SK-N-SH treated with all-trans-retinoic acid at 6 μM for 48 hours (cell line): ENCODE measurements around the gene AHSP.
"Not testable (repeated sequence)": the region's sequence is repeated elsewhere in the genome, so short reads cannot be mapped to it uniquely, and the experiment has no call there.

Source experiments
- ATAC-seq: fragments of 200-7000 bp; cut with Tn5 transposase; 3 replicates; pipeline ENCODE4 v1.9.1; 2020; ENCODE audit warnings: mild to moderate bottlenecking, moderate library complexity
- ARNTL ChIP-seq: fragments of 450-650 bp; formaldehyde crosslinking; IDR thresholded peaks from 2 replicates; pipeline ENCODE4 v1.5.0; 2020; ENCODE audit warnings: low read depth, mild to moderate bottlenecking, moderate library complexity, borderline replicate concordance
- CSRNP3 ChIP-seq: fragments of 250-450 bp; sonication (Bioruptor Pico); IDR thresholded peaks from 2 replicates; pipeline ENCODE4 v1.5.1; 2021; ENCODE audit warnings: mild to moderate bottlenecking, moderate library complexity
- ESRRG ChIP-seq: fragments of 250-450 bp; sonication (Bioruptor Pico); IDR thresholded peaks from 2 replicates; pipeline ENCODE4 v1.6.1; 2021; ENCODE audit warnings: mild to moderate bottlenecking
- ISL1 ChIP-seq: fragments of 250-450 bp; sonication (Bioruptor Pico); IDR thresholded peaks from 2 replicates; pipeline ENCODE4 v2.1.2; 2022; ENCODE audit warnings: mild to moderate bottlenecking, moderate library complexity
- OSR1 ChIP-seq: fragments of 250-450 bp; sonication (Bioruptor Pico); IDR thresholded peaks from 2 replicates; pipeline ENCODE4 v1.8.0; 2022; ENCODE audit warnings: moderate library complexity, mild to moderate bottlenecking, inconsistent platforms
- PATZ1 ChIP-seq: fragments of 250-450 bp; sonication (Bioruptor Pico); IDR thresholded peaks from 2 replicates; pipeline ENCODE4 v1.8.0; 2020; ENCODE audit warnings: mild to moderate bottlenecking, moderate library complexity, borderline replicate concordance
- POU6F1 ChIP-seq: fragments of 250-450 bp; sonication (Bioruptor Pico); IDR thresholded peaks from 2 replicates; pipeline ENCODE4 v1.8.0; 2021; ENCODE audit warnings: low read depth, mild to moderate bottlenecking, moderate library complexity, borderline replicate concordance
- PPARA ChIP-seq: fragments of 250-450 bp; sonication (Bioruptor Pico); IDR thresholded peaks from 2 replicates; pipeline ENCODE4 v1.5.0; 2020; ENCODE audit warnings: mild to moderate bottlenecking, borderline replicate concordance
- TCF4 ChIP-seq: fragments of 250-450 bp; sonication (Bioruptor Pico); IDR thresholded peaks from 2 replicates; pipeline ENCODE4 v1.8.0; 2021; ENCODE audit warnings: mild to moderate bottlenecking, moderate library complexity, borderline replicate concordance
- TSHZ2 ChIP-seq: fragments of 250-450 bp; sonication (Bioruptor Pico); IDR thresholded peaks from 2 replicates; pipeline ENCODE4 v1.5.0; 2020; ENCODE audit warnings: mild to moderate bottlenecking, moderate library complexity
- ZC3H10 ChIP-seq: fragments of 250-450 bp; sonication (Bioruptor Pico); IDR thresholded peaks from 2 replicates; pipeline ENCODE4 v1.5.1; 2021; ENCODE audit warnings: mild to moderate bottlenecking, moderate library complexity
- ZFP30 ChIP-seq: fragments of 450-650 bp; formaldehyde crosslinking; IDR thresholded peaks from 2 replicates; pipeline ENCODE4 v1.5.0; 2022; ENCODE audit warnings: mild to moderate bottlenecking, moderate library complexity
- ZNF70 ChIP-seq: fragments of 450-650 bp; formaldehyde crosslinking; IDR thresholded peaks from 2 replicates; pipeline ENCODE4 v1.5.0; 2020; ENCODE audit warnings: mild to moderate bottlenecking, moderate library complexity
- ZNF8 ChIP-seq: fragments of 450-650 bp; formaldehyde crosslinking; IDR thresholded peaks from 2 replicates; pipeline ENCODE4 v1.5.0; 2020; ENCODE audit warnings: mild to moderate bottlenecking, moderate library complexity

The AHSP gene

GRCh38 chr16:31502981-31503380, 24.7 kb upstream of the AHSP start:
- ATAC-seq = no peak
- TF ChIP-seq CSRNP3 (CRISPR knock-in tag) = no peak
- no peak for TF ChIP-seq TSHZ2 (CRISPR knock-in tag)
- no peak for TF ChIP-seq ARNTL
- no peak for TF ChIP-seq TCF4
- no peak for TF ChIP-seq OSR1 (CRISPR knock-in tag)
- no peak for TF ChIP-seq ESRRG

GRCh38 chr16:31503555-31503954, 24.1 kb upstream of the AHSP start:
- ATAC-seq = not testable (repeated sequence)

- no peak for ATAC-seq
- no peak for TF ChIP-seq ZC3H10 (CRISPR knock-in tag)
Observed at GRCh38 chr16:31504159-31504558, 23.5 kb upstream of the AHSP start.

- ATAC-seq = no peak
- TF ChIP-seq CSRNP3 (CRISPR knock-in tag) (no peak), PPARA (CRISPR knock-in tag) (no peak), POU6F1 (CRISPR knock-in tag) (no peak), ZNF8 (CRISPR knock-in tag) (no peak), PATZ1 (CRISPR knock-in tag) (no peak)
Observed at GRCh38 chr16:31505483-31505882, 22.2 kb upstream of the AHSP start.

- no peak for TF ChIP-seq PATZ1 (CRISPR knock-in tag)
- TF ChIP-seq PPARA (CRISPR knock-in tag) = no peak
- TF ChIP-seq ZNF8 (CRISPR knock-in tag) = no peak
- no peak for TF ChIP-seq ISL1
- TF ChIP-seq ARNTL = no peak
- no peak for TF ChIP-seq ZFP30
- no peak for TF ChIP-seq ZNF70 (CRISPR knock-in tag)
- no peak for TF ChIP-seq ZC3H10 (CRISPR knock-in tag)
- no peak; the same call in 2 of the 3 replicates for ATAC-seq
Observed at GRCh38 chr16:31507617-31507928, 20.1 kb upstream of the AHSP start.
